ENCODE measurements around the gene ATF5. TPM values are rescaled to one million over a fixed set of nuclear protein-coding genes. Genes with fewer than 3 reads are reported as not detected.

ATF5 gene
- total and polyA plus RNA-seq, 2 of the 8 experiments (the other 6 are each of a cell fraction or from before 2014, with no cell fraction given), result 6.2 to 13.1 TPM

- TF ChIP-seq CHD7 (IDR thresholded peaks at IDR 0.05; ENCODE audit: insufficient replicate concordance, low read length), result no peak
- no peak for TF ChIP-seq SIN3A (conservative IDR thresholded peaks at IDR 0.05 in 1 of 2, IDR thresholded peaks at IDR 0.05 in 1 of 2; ENCODE audit: low read depth in 1 of 2, low read length in 2 of 2)
- no peak for TF ChIP-seq SP1 (IDR thresholded peaks at IDR 0.05; ENCODE audit: low read depth, low read length)
- TF ChIP-seq USF2 (IDR thresholded peaks at IDR 0.05; ENCODE audit: low read length), result no peak
- TF ChIP-seq ATF2 (IDR thresholded peaks at IDR 0.05; ENCODE audit: low read length), result no peak
- TF ChIP-seq JUN (IDR thresholded peaks at IDR 0.05; ENCODE audit: low read depth, low read length), result no peak
These were observed 21.0 kb downstream of the ATF5 start (continued) for GRCh38 chr19:49949742-49950589.

Measured in H1 (cell line).